ENCODE results near the gene NCKAP5. TPM values are rescaled to one million over a fixed set of nuclear protein-coding genes. Genes with fewer than 3 reads are reported as not detected.

The NCKAP5 gene
- total RNA-seq, 2 experiments from 2014 or later: not detected

- no peaks in the 10 kb centered on the region for H3K27me3 Mint-ChIP-seq
- DNase-seq (no peak), ATAC-seq (ENCODE audit: low read depth) (no peak)
- POLR2A ChIA-PET: no interaction called here
- H3K4me1 Mint-ChIP-seq: no peaks in the 10 kb centered on the region
- H3K36me3 Mint-ChIP-seq: no peaks in the 10 kb centered on the region
- no peak overlapping the region for H3K27ac Mint-ChIP-seq
- no peaks in the 10 kb centered on the region for H3K9me3 Mint-ChIP-seq
- no peak overlapping the region for H3K4me3 Mint-ChIP-seq
Measured at GRCh38 chr2:133490411-133490980, 77.8 kb downstream of the NCKAP5 start.

- Mint-ChIP-seq H3K4me1 (no peaks in the 10 kb centered on the region), H3K27ac (no peak overlapping the region), H3K9me3 (no peaks in the 10 kb centered on the region), H3K4me3 (no peak overlapping the region), H3K36me3 (no peaks in the 10 kb centered on the region), H3K27me3 (no peaks in the 10 kb centered on the region)
- POLR2A ChIA-PET: no interaction called here
- no peak for DNase-seq
- ATAC-seq (ENCODE audit: low read depth): no peak
Measured at GRCh38 chr2:133489641-133490410, 78.4 kb downstream of the NCKAP5 start.

GRCh38 chr2:133489146-133489545 is 79.1 kb downstream of the NCKAP5 start:
- H3K27me3 Mint-ChIP-seq: no peaks in the 10 kb centered on the region
- no peak overlapping the region for H3K27ac Mint-ChIP-seq
- ATAC-seq (ENCODE audit: low read depth) (no peak), DNase-seq (no peak)
- no peaks in the 10 kb centered on the region for H3K36me3 Mint-ChIP-seq
- H3K4me1 Mint-ChIP-seq: no peaks in the 10 kb centered on the region
- H3K9me3 Mint-ChIP-seq: no peaks in the 10 kb centered on the region
- POLR2A ChIA-PET: no interaction called here
- H3K4me3 Mint-ChIP-seq: no peak overlapping the region

- ATAC-seq (ENCODE audit: low read depth) (no peak), DNase-seq (no peak)
- H3K4me3 Mint-ChIP-seq: no peak overlapping the region
- no peaks in the 10 kb centered on the region for H3K4me1 Mint-ChIP-seq
- H3K27me3 Mint-ChIP-seq: no peaks in the 10 kb centered on the region
- H3K36me3 Mint-ChIP-seq: no peaks in the 10 kb centered on the region
- no peak overlapping the region for H3K27ac Mint-ChIP-seq
- POLR2A ChIA-PET: no interaction called here
- no peaks in the 10 kb centered on the region for H3K9me3 Mint-ChIP-seq
Measured at GRCh38 chr2:133486771-133487191, 81.5 kb downstream of the NCKAP5 start.

- Mint-ChIP-seq H3K4me1 (no peaks in the 10 kb centered on the region), H3K27ac (no peak overlapping the region), H3K9me3 (no peaks in the 10 kb centered on the region), H3K27me3 (no peaks in the 10 kb centered on the region), H3K36me3 (no peaks in the 10 kb centered on the region), H3K4me3 (no peak overlapping the region)
- POLR2A ChIA-PET: no interaction called here
- DNase-seq: no peak
- ATAC-seq (ENCODE audit: low read depth): no peak
Measured at GRCh38 chr2:133485868-133486267, 82.4 kb downstream of the NCKAP5 start.

GRCh38 chr2:133484784-133485183 is 83.5 kb downstream of the NCKAP5 start:
- H3K9me3 Mint-ChIP-seq: no peaks in the 10 kb centered on the region
- H3K27ac Mint-ChIP-seq: no peak overlapping the region
- no peaks in the 10 kb centered on the region for H3K4me1 Mint-ChIP-seq
- H3K4me3 Mint-ChIP-seq: no peak overlapping the region
- no peaks in the 10 kb centered on the region for H3K27me3 Mint-ChIP-seq
- H3K36me3 Mint-ChIP-seq: no peaks in the 10 kb centered on the region
- POLR2A ChIA-PET: no interaction called here
- DNase-seq: no peak
- ATAC-seq (ENCODE audit: low read depth): no peak

- H3K27ac Mint-ChIP-seq: no peak overlapping the region
- H3K4me3 Mint-ChIP-seq: no peak overlapping the region
- ATAC-seq (ENCODE audit: low read depth) (no peak), DNase-seq (no peak)
- H3K4me1 Mint-ChIP-seq: no peaks in the 10 kb centered on the region
- H3K36me3 Mint-ChIP-seq: no peaks in the 10 kb centered on the region
- POLR2A ChIA-PET: no interaction called here
- H3K9me3 Mint-ChIP-seq: no peaks in the 10 kb centered on the region
- H3K27me3 Mint-ChIP-seq: no peaks in the 10 kb centered on the region
Measured at GRCh38 chr2:133484106-133484505, 84.2 kb downstream of the NCKAP5 start.

- POLR2A ChIA-PET: no interaction called here
- Mint-ChIP-seq H3K36me3 (no peaks in the 10 kb centered on the region), H3K9me3 (no peaks in the 10 kb centered on the region), H3K27me3 (no peaks in the 10 kb centered on the region), H3K4me3 (no peak overlapping the region), H3K27ac (no peak overlapping the region), H3K4me1 (no peaks in the 10 kb centered on the region)
- DNase-seq (no peak), ATAC-seq (ENCODE audit: low read depth) (no peak)
Measured at GRCh38 chr2:133483181-133483580, 85.1 kb downstream of the NCKAP5 start.

GRCh38 chr2:133480707-133481429 is 87.4 kb downstream of the NCKAP5 start:
- no peak overlapping the region for H3K27ac Mint-ChIP-seq
- no peak overlapping the region for H3K4me3 Mint-ChIP-seq
- POLR2A ChIA-PET: no interaction called here
- no peaks in the 10 kb centered on the region for H3K36me3 Mint-ChIP-seq
- H3K9me3 Mint-ChIP-seq: no peaks in the 10 kb centered on the region
- H3K4me1 Mint-ChIP-seq: no peaks in the 10 kb centered on the region
- H3K27me3 Mint-ChIP-seq: no peaks in the 10 kb centered on the region
- no peak for ATAC-seq (ENCODE audit: low read depth)
- no peak for DNase-seq

- POLR2A ChIA-PET: no interaction called here
Measured at GRCh38 chr2:133477616-133477990, 90.7 kb downstream of the NCKAP5 start.

GRCh38 chr2:133476931-133477615 is 91.2 kb downstream of the NCKAP5 start:
- POLR2A ChIA-PET: no interaction called here
- no peak for ATAC-seq (ENCODE audit: low read depth)
- no peak overlapping the region for H3K4me3 Mint-ChIP-seq
- no peaks in the 10 kb centered on the region for H3K4me1 Mint-ChIP-seq
- no peaks in the 10 kb centered on the region for H3K9me3 Mint-ChIP-seq
- H3K27me3 Mint-ChIP-seq: no peaks in the 10 kb centered on the region
- no peak overlapping the region for H3K27ac Mint-ChIP-seq
- no peak for DNase-seq
- H3K36me3 Mint-ChIP-seq: no peaks in the 10 kb centered on the region

More at GRCh38 chr2:133477616-133477990, 90.7 kb downstream of the NCKAP5 start:
- ATAC-seq (ENCODE audit: low read depth) (no peak), DNase-seq (no peak)
- Mint-ChIP-seq H3K4me1 (no peaks in the 10 kb centered on the region), H3K27me3 (no peaks in the 10 kb centered on the region), H3K9me3 (no peaks in the 10 kb centered on the region), H3K4me3 (no peak overlapping the region), H3K27ac (no peak overlapping the region), H3K36me3 (no peaks in the 10 kb centered on the region)

- DNase-seq: no peak
- no peaks in the 10 kb centered on the region for H3K4me1 Mint-ChIP-seq
- ATAC-seq (ENCODE audit: low read depth): no peak
- no peak overlapping the region for H3K4me3 Mint-ChIP-seq
- POLR2A ChIA-PET: no interaction called here
- H3K27ac Mint-ChIP-seq: no peak overlapping the region
- no peaks in the 10 kb centered on the region for H3K36me3 Mint-ChIP-seq
- H3K27me3 Mint-ChIP-seq: no peaks in the 10 kb centered on the region
- no peaks in the 10 kb centered on the region for H3K9me3 Mint-ChIP-seq
Measured at GRCh38 chr2:133476286-133476685, 92.0 kb downstream of the NCKAP5 start.

GRCh38 chr2:133475610-133476009 is 92.7 kb downstream of the NCKAP5 start:
- no peak for DNase-seq
- no peaks in the 10 kb centered on the region for H3K36me3 Mint-ChIP-seq
- ATAC-seq (ENCODE audit: low read depth): no peak
- no peak overlapping the region for H3K4me3 Mint-ChIP-seq
- no peak overlapping the region for H3K27ac Mint-ChIP-seq
- no peaks in the 10 kb centered on the region for H3K9me3 Mint-ChIP-seq
- no peaks in the 10 kb centered on the region for H3K27me3 Mint-ChIP-seq
- H3K4me1 Mint-ChIP-seq: no peaks in the 10 kb centered on the region
- POLR2A ChIA-PET: no interaction called here

Data from activated naive CD8-positive, alpha-beta T cell treated with anti-CD3 and anti-CD28 coated beads, Interleukin-2, amount 10 ng/mL, durations not matched to agents 7 days and 5 days (primary cell).